Motor neuron (in vitro differentiated cells): ENCODE data around the gene AP5B1. TPM values are rescaled to one million over a fixed set of nuclear protein-coding genes. Genes with fewer than 3 reads are reported as not detected.

ENCODE experiments used
- ATAC-seq, 8 experiments: fragments of 200-7000 bp; cut with Tn5 transposase; replicated peaks in 6 of 8; 2 replicates each; pipeline ENCODE4 v1.8.0; 2021; ENCODE audit warnings: mild to moderate bottlenecking in 8 of 8, moderate library complexity in 8 of 8
- H3K27ac ChIP-seq, 2 donors: fragments of 250-450 bp; sonication (Bioruptor Pico); 2 replicates each; pipeline ENCODE4 v1.9.0; 2021; ENCODE audit warnings: antibody characterized with exemption in 2 of 2, mild to moderate bottlenecking in 2 of 2, moderate library complexity in 1 of 2
- H3K4me1 ChIP-seq, 2 donors: fragments of 250-450 bp; sonication (Bioruptor Pico); replicated peaks in 1 of 2; 2 replicates each; pipeline ENCODE4 v1.6.1; 2021; ENCODE audit warnings: antibody characterized with exemption in 2 of 2, mild to moderate bottlenecking in 2 of 2, moderate library complexity in 1 of 2
- H3K4me3 ChIP-seq, 5 donors: fragments of 250-450 bp; sonication (Bioruptor Pico); 2 replicates each; pipeline ENCODE4 v1.9.0; 2021; ENCODE audit warnings: antibody characterized with exemption in 5 of 5, mild to moderate bottlenecking in 5 of 5, moderate library complexity in 4 of 5
- WGBS, 10 experiments: fragments of 450-650 bp; shearing (Covaris generic); methylation state at CpG; one replicate each; pipeline ENCODE4 v1.0.0; 2022; 5-methylcytosine and 5-hydroxymethylcytosine counted together
- in situ Hi-C, 9 experiments: fragments of 400-800 bp; cut with MboI; loops; one replicate each; pipeline ENCODE4 v1.15.0; 2021; ENCODE audit warnings: low sequenced_read_pairs in 9 of 9, low pct_unique_long_range_greater_than_20kb in 2 of 9; ENCODE audit not compliant: unreplicated experiment in 9 of 9
- total RNA-seq, 8 experiments: library from RNA; unstranded; fragments of 300-600 nt; gene quantifications; 2 replicates each; pipeline versions ENCODE4 v1.2.3 to v1.2.4, GENCODE V29; 2022

Gene AP5B1
- total RNA-seq, 8 experiments from 2014 or later: 2.7 to 12.9 (median 4.8) TPM

GRCh38 chr11:65787649-65788622 lies 7.2 kb upstream of the AP5B1 start:
- no peak overlapping the region for H3K27ac ChIP-seq
- peaks cover 4 to 6% of the 10 kb centered on the region in 2 donors for H3K4me1 ChIP-seq
- WGBS, 10 experiments: 0 to 5% (median 2%) methylated on average over 2 to 10 of the region's 64 CpGs; no CpG with 5 or more reads in 5 of the 10 experiments
- H3K4me3 ChIP-seq: no peak overlapping the region
- in situ Hi-C loops: no loop called here
- peak in 3 of 8 experiments; percentile 15 to 26 (median 23) for ATAC-seq

GRCh38 chr11:65786786-65787636 lies 6.2 kb upstream of the AP5B1 start, which contains the start of gene OVOL1:
TSS of gene OVOL1 (plus strand) at chr11:65787063. CDS start at chr11:65787374, 311 bp downstream.
- Histone ChIP-seq H3K4me1 (peaks cover 4 to 6% of the 10 kb centered on the region in 2 donors), H3K27ac (no peak within 1 kb of the TSS), H3K4me3 (peak within 1 kb of the TSS in 3 of 5 donors; percentile 0 to 7 (median 7))
- 0 to 2% methylated on average over 1 to 10 of the region's 112 CpGs; no CpG with 5 or more reads in 8 of the 10 experiments for WGBS, 10 experiments
- peak in 6 of 8 experiments; percentile 6 to 27 (median 20) for ATAC-seq
- in situ Hi-C loops: no loop called here

GRCh38 chr11:65786008-65786785 lies 5.4 kb upstream of the AP5B1 start:
- no peak overlapping the region for H3K27ac ChIP-seq
- in situ Hi-C loops: no loop called here
- peaks cover 6% of the 10 kb centered on the region in 2 donors for H3K4me1 ChIP-seq
- 0 to 69% (median 38%) methylated on average over 1 to 16 of the region's 74 CpGs; no CpG with 5 or more reads in 3 of the 10 experiments for WGBS, 10 experiments
- H3K4me3 ChIP-seq: peak overlapping the region in 3 of 5 donors; percentile 0 to 7 (median 7)
- peak in 5 of 8 experiments; percentile 2 to 15 (median 13) for ATAC-seq

GRCh38 chr11:65785319-65786007 lies 4.7 kb upstream of the AP5B1 start:
- Histone ChIP-seq H3K4me1 (peaks cover 6% of the 10 kb centered on the region in 2 donors), H3K27ac (no peak overlapping the region), H3K4me3 (no peak overlapping the region)
- 54 to 100% (median 86%) methylated on average over 1 to 5 of the region's 8 CpGs; no CpG with 5 or more reads in 3 of the 10 experiments for WGBS, 10 experiments
- ATAC-seq: no peak
- in situ Hi-C loops: no loop called here

GRCh38 chr11:65782816-65783228 lies 2.0 kb upstream of the AP5B1 start:
- in situ Hi-C loops: no loop called here
- 25 to 89% (median 70%) methylated on average over 2 to 5 of the region's 9 CpGs; no CpG with 5 or more reads in 6 of the 10 experiments for WGBS, 10 experiments
- ATAC-seq: no peak
- no peak overlapping the region for H3K27ac ChIP-seq
- H3K4me3 ChIP-seq: no peak overlapping the region
- H3K4me1 ChIP-seq: peaks cover 5 to 6% of the 10 kb centered on the region in 2 donors

- H3K27ac ChIP-seq: no peak overlapping the region
- in situ Hi-C loops: no loop called here
- H3K4me3 ChIP-seq: no peak overlapping the region
- no peak for ATAC-seq
- peaks cover 2 to 3% of the 10 kb centered on the region in 2 donors for H3K4me1 ChIP-seq
- 67 to 100% (median 86%) methylated on average over 1 to 3 of the region's 13 CpGs; no CpG with 5 or more reads in 6 of the 10 experiments for WGBS, 10 experiments
These were observed 1.4 kb upstream of the AP5B1 start for GRCh38 chr11:65781962-65782815.

- no peak overlapping the region for H3K27ac ChIP-seq
- peak; percentile 17 to 74 (median 66) for ATAC-seq
- 20 to 63% (median 48%) methylated on average over 1 to 5 of the region's 83 CpGs; no CpG with 5 or more reads in 7 of the 10 experiments for WGBS, 10 experiments
- H3K4me3 ChIP-seq: peak overlapping the region; percentile 42 to 69 (median 53)
- H3K4me1 ChIP-seq: peaks cover 0 to 2% of the 10 kb centered on the region in 2 donors
- in situ Hi-C loops: no loop called here
These were observed 581 bp upstream of the AP5B1 start for GRCh38 chr11:65781152-65781961.

GRCh38 chr11:65779919-65780769 lies 632 bp downstream of the AP5B1 start:
- Histone ChIP-seq H3K27ac (peak overlapping the region in 1 of 2 donors; percentile 13), H3K4me1 (peaks cover 0 to 2% of the 10 kb centered on the region in 2 donors), H3K4me3 (peak overlapping the region; percentile 42 to 69 (median 53))
- WGBS, 10 experiments: 0 to 14% (median 0%) methylated on average over 2 to 10 of the region's 76 CpGs; no CpG with 5 or more reads in 7 of the 10 experiments
- ATAC-seq: peak; percentile 49 to 80 (median 64)
- in situ Hi-C loops: no loop called here

- Histone ChIP-seq H3K4me3 (peak overlapping the region; percentile 42 to 69 (median 53)), H3K27ac (no peak overlapping the region), H3K4me1 (peaks cover 0 to 2% of the 10 kb centered on the region in 2 donors)
- 0 to 71% methylated on average over 2 to 3 of the region's 12 CpGs; no CpG with 5 or more reads in 8 of the 10 experiments for WGBS, 10 experiments
- in situ Hi-C loops: no loop called here
- peak in 1 of 8 experiments; percentile 1 for ATAC-seq
These were observed 1.2 kb downstream of the AP5B1 start for GRCh38 chr11:65779669-65779918.
